ENCODE data around the gene ARHGAP44. TPM values are rescaled to one million over a fixed set of nuclear protein-coding genes. Genes with fewer than 3 reads are reported as not detected.

ARHGAP44 gene
- total and polyA plus RNA-seq, 2 of the 13 experiments (the other 11 are each of a cell fraction or from before 2014, with no cell fraction given) = 0.79 to 3.1 TPM

DNA sequence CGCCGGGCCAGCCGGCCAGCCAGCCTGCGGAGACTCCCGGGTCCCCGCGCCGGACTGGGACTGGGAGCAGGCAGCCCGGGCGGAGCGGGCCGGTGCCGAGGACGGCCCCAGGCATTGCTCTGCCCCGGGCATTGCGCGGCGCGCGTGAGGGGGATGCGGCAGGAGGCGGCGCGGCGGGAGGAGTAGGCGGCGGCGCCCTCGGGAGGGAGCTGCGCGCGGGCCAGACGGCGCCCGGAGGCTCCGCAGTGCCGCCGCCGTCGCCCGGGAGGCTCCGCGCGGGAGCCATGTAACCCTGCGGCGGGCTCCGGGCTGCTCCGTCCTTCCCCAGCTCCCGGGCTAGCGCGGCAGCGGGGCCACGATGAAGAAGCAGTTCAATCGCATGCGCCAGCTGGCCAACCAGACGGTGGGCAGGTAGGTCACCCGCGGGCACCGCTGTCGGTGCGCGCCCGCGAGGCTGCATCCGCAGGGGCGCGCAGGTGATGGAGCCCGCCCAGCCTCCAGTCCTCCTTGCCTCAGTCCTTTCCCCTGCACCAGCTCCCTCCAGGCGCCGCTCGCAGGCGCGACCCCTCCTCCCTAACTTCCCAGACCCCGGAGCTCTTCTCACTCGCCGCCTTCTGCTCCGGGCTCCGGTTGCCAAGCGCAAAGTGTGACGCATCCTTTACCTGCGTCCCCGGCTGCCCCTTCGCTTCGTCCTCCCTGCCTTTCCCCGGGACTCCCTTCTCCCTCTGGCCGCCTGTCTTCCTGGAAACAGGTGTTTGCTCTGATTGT lies at the start of gene ARHGAP44 (continued):
- peak; percentile 53; the same call in 1 of the 2 replicates for TF ChIP-seq RNF2 (conservative IDR thresholded peaks at IDR 0.05; ENCODE audit: low read depth)
- peak; percentile 55; the same call in 1 of the 2 replicates for TF ChIP-seq TMF1 (CRISPR knock-in tag; IDR thresholded peaks at IDR 0.05; ENCODE audit: low read depth)
- TF ChIP-seq ZBTB26 (CRISPR knock-in tag; IDR thresholded peaks at IDR 0.05; ENCODE audit: borderline replicate concordance) = no peak
- 0 out of 2 replicates have a peak, but pooled peaks have one; percentile 19 for TF ChIP-seq ZMYM4 (CRISPR knock-in tag; IDR thresholded peaks at IDR 0.05)
- 0 out of 2 replicates have a peak, but pooled peaks have one; percentile 27 for TF ChIP-seq ATF7-NPFF (CRISPR knock-in tag; IDR thresholded peaks at IDR 0.05; ENCODE audit: low read depth)
- TF ChIP-seq ZNF543 (CRISPR knock-in tag; IDR thresholded peaks at IDR 0.05) = no peak
- TF ChIP-seq, protein P1, sequence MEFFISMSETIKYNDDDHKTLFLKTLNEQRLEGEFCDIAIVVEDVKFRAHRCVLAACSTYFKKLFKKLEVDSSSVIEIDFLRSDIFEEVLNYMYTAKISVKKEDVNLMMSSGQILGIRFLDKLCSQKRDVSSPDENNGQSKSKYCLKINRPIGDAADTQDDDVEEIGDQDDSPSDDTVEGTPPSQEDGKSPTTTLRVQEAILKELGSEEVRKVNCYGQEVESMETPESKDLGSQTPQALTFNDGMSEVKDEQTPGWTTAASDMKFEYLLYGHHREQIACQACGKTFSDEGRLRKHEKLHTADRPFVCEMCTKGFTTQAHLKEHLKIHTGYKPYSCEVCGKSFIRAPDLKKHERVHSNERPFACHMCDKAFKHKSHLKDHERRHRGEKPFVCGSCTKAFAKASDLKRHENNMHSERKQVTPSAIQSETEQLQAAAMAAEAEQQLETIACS (CRISPR knock-in tag; IDR thresholded peaks at IDR 0.05) = peak; percentile 59
- TF ChIP-seq DMAP1 (CRISPR knock-in tag; IDR thresholded peaks at IDR 0.05) = 0 out of 2 replicates have a peak, but pooled peaks have one; percentile 14
- TF ChIP-seq TAF1 (CRISPR knock-in tag; IDR thresholded peaks at IDR 0.05) = 0 out of 2 replicates have a peak, but pooled peaks have one; percentile 28
- TF ChIP-seq ZNF724P (CRISPR knock-in tag; IDR thresholded peaks at IDR 0.05; ENCODE audit: borderline replicate concordance) = 0 out of 2 replicates have a peak, but pooled peaks have one; percentile 55
- TF ChIP-seq GABPB1 (CRISPR knock-in tag; IDR thresholded peaks at IDR 0.05) = peak; percentile 77; the same call in 1 of the 2 replicates
- TF ChIP-seq ZBTB38 (CRISPR knock-in tag; IDR thresholded peaks at IDR 0.05) = peak; percentile 25; the same call in 1 of the 2 replicates
- 0 out of 2 replicates have a peak, but pooled peaks have one; percentile 32 for TF ChIP-seq SALL1 (CRISPR knock-in tag; IDR thresholded peaks at IDR 0.05)
- TF ChIP-seq MEIS2 (CRISPR knock-in tag; IDR thresholded peaks at IDR 0.05) = 0 out of 2 replicates have a peak, but pooled peaks have one; percentile 60
- TF ChIP-seq, protein P2, sequence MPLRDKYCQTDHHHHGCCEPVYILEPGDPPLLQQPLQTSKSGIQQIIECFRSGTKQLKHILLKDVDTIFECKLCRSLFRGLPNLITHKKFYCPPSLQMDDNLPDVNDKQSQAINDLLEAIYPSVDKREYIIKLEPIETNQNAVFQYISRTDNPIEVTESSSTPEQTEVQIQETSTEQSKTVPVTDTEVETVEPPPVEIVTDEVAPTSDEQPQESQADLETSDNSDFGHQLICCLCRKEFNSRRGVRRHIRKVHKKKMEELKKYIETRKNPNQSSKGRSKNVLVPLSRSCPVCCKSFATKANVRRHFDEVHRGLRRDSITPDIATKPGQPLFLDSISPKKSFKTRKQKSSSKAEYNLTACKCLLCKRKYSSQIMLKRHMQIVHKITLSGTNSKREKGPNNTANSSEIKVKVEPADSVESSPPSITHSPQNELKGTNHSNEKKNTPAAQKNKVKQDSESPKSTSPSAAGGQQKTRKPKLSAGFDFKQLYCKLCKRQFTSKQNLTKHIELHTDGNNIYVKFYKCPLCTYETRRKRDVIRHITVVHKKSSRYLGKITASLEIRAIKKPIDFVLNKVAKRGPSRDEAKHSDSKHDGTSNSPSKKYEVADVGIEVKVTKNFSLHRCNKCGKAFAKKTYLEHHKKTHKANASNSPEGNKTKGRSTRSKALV (CRISPR knock-in tag; IDR thresholded peaks at IDR 0.05) = peak; percentile 94
- 0 out of 2 replicates have a peak, but pooled peaks have one; percentile 34 for TF ChIP-seq ZNF501 (CRISPR knock-in tag; IDR thresholded peaks at IDR 0.05)
- TF ChIP-seq ZBED4 (CRISPR knock-in tag; IDR thresholded peaks at IDR 0.05; ENCODE audit: borderline replicate concordance) = peak; percentile 52; the same call in 1 of the 2 replicates
- TF ChIP-seq ZNF770 (CRISPR knock-in tag; IDR thresholded peaks at IDR 0.05) = 0 out of 2 replicates have a peak, but pooled peaks have one; percentile 47

All from HepG2 (cell line).